Upper lobe of left lung (tissue), 4 donors: ENCODE data around the gene CXCR3.

Experiments used
- EP300 ChIP-seq, 4 donors: sonication (generic); formaldehyde crosslinking; IDR thresholded peaks; one replicate each; pipeline ENCODE4 v1.5.1; 2017; ENCODE audit warnings: antibody characterized with exemption in 4 of 4, control low read depth in 2 of 4
- POLR2A ChIP-seq, 4 donors: fragments of 450-650 bp; IDR thresholded peaks; one replicate each; pipeline ENCODE4 v1.5.1; 2016 to 2017; ENCODE audit warnings: antibody characterized with exemption in 4 of 4, mild to moderate bottlenecking in 2 of 4
- POLR2AphosphoS5 ChIP-seq, 2 donors: sonication (generic); formaldehyde crosslinking; IDR thresholded peaks; one replicate each; pipeline ENCODE4 v1.5.1; 2017; ENCODE audit warnings: antibody characterized with exemption in 2 of 2
- TF ChIP-seq, protein P1 (sequence below), 6 experiments: fragments of 450-650 bp in 4 of 6; fragments of 200-600 bp in 2 of 6; sonication (generic) in 2 of 6; IDR thresholded peaks; one replicate each; pipeline ENCODE4 v1.5.1; 2016 to 2019; ENCODE audit warnings: antibody characterized with exemption in 6 of 6

DNA sequence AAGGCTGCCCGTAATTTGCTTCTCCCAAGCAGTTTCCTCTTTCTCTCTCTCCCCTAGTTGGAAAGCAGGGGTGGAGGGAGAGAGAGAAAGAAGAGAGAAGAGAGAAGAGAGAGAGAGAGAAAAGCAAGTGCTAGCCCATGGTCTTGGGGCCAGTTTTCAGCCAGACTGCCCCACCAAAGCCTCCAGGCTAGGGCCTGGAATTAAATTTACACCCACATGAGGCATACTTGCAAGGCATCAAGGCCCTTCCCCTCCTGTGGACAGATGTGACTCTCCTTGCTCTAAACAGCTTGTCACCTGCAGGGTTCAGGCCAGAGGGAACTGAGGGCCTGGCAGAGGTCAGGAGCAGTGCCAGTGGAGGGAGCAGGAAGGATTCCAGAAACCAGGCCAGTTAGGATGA lies 1.7 kb upstream of the CXCR3 start:
- TF ChIP-seq, protein P1, sequence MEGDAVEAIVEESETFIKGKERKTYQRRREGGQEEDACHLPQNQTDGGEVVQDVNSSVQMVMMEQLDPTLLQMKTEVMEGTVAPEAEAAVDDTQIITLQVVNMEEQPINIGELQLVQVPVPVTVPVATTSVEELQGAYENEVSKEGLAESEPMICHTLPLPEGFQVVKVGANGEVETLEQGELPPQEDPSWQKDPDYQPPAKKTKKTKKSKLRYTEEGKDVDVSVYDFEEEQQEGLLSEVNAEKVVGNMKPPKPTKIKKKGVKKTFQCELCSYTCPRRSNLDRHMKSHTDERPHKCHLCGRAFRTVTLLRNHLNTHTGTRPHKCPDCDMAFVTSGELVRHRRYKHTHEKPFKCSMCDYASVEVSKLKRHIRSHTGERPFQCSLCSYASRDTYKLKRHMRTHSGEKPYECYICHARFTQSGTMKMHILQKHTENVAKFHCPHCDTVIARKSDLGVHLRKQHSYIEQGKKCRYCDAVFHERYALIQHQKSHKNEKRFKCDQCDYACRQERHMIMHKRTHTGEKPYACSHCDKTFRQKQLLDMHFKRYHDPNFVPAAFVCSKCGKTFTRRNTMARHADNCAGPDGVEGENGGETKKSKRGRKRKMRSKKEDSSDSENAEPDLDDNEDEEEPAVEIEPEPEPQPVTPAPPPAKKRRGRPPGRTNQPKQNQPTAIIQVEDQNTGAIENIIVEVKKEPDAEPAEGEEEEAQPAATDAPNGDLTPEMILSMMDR (IDR thresholded peaks at IDR 0.05): no peak
- TF ChIP-seq POLR2A (IDR thresholded peaks at IDR 0.05) (no peak), EP300 (IDR thresholded peaks at IDR 0.05) (no peak), POLR2AphosphoS5 (IDR thresholded peaks at IDR 0.05) (no peak)
